Stimulated activated CD8-positive, alpha-beta memory T cell treated with anti-CD3 and anti-CD28 coated beads, Interleukin-2, amount 100 ng/mL, for 48 hours (primary cell): ENCODE measurements around the gene HMX3.
"Not testable (repeated sequence)": the region's sequence is repeated elsewhere in the genome, so short reads cannot be mapped to it uniquely, and the experiment has no call there.

Experiments
- DNase-seq, 2 donors: peaks; one replicate each; pipeline ENCODE4 v3.0.0-alpha.2; 2020; ENCODE audit warnings: low read depth in 2 of 2

The HMX3 gene

DNA sequence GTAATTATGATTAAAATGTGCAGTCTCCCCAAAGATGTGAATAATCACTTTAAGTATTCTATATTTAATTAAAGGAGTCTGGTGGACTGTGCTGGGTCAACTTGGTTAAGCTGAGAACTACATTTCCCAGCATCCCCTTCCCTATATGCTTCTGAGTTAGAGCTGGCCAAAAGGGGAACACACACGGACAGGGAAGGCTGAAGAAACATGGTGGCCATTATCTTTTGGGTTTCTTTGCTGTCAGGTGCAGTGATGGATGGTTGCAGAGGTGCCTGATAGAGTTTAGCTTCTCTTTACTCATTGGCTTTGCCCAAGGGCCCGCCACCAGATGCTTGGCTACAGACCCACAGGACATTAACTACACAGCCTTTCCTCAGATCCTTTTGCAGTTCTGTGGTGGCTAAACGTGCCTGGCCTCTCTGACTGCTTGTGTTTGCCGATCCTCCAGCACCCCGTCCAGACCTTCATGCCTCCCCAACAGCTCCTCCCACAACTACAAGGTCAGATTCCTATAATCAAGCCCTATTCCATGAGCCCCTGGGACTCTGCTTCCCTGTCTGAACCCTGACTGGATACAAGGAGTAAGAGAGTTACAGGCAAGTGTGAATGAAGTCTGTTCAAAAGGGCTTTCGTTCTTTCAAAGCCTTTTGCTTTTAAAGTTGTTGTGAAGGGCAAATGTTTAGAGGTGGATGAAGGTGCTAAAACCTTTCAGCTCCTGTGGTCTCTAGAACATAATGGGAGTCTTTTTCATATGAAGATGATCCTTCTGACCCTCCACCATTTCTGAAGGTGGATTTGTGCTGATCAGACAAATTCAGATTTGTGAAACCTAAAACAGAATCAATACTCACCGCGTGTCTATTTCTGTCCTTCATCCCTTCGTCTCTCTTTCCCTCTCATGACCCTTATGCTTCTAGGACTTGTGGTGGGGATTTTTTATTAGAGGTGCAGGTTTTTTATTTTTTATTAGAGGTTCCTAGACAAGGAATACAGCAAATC lies 39.9 kb downstream of the HMX3 start:
- DNase-seq: no peak

GRCh38 chr10:123178390-123178789 lies 42.6 kb downstream of the HMX3 start:
- DNase-seq: not testable (repeated sequence)

GRCh38 chr10:123180101-123181090 lies 44.6 kb downstream of the HMX3 start:
- no peak for DNase-seq

GRCh38 chr10:123183724-123184123 lies 48.0 kb downstream of the HMX3 start:
- DNase-seq: no peak

GRCh38 chr10:123187781-123188180 lies 52.0 kb downstream of the HMX3 start:
- no peak for DNase-seq
